HepG2 (cell line): Measurements from ENCODE around the gene MVP. TPM values are rescaled to one million over a fixed set of nuclear protein-coding genes. Genes with fewer than 3 reads are reported as not detected.

Experiments used
- EED ChIP-seq: sonication (generic); formaldehyde crosslinking; IDR thresholded peaks from 2 replicates; pipeline ENCODE4 v1.5.0; 2020; ENCODE audit warnings: mild to moderate bottlenecking, missing genetic modification reagents
- GATA4 ChIP-seq: sonication (generic); IDR thresholded peaks from 2 replicates; pipeline ENCODE4 v1.6.1; 2016; ENCODE audit warnings: antibody characterized with exemption, low read depth, borderline replicate concordance
- HNF4A ChIP-seq: sonication (generic); formaldehyde crosslinking; IDR thresholded peaks from 2 replicates; pipeline ENCODE4 v1.4.0; 2020; ENCODE audit warnings: missing genetic modification reagents
- POLR2A ChIP-seq, 2 experiments: IDR thresholded peaks; 2 replicates each; pipeline ENCODE4 v1.6.1; 2011; ENCODE audit warnings: low read depth in 2 of 2, low read length in 2 of 2, mild to moderate bottlenecking in 1 of 2, moderate library complexity in 1 of 2; ENCODE audit not compliant: insufficient read depth in 1 of 2
- SAFB2 ChIP-seq: sonication (generic); formaldehyde crosslinking; IDR thresholded peaks from 2 replicates; pipeline ENCODE4 v1.5.1; 2020; ENCODE audit warnings: missing genetic modification reagents, low read depth, mild to moderate bottlenecking, borderline replicate concordance
- ZHX1 ChIP-seq: sonication (generic); formaldehyde crosslinking; IDR thresholded peaks from 2 replicates; pipeline ENCODE4 v1.8.1; 2022; ENCODE audit warnings: low read depth, mild to moderate bottlenecking, missing genetic modification reagents
- ZNF407 ChIP-seq: sonication (generic); formaldehyde crosslinking; IDR thresholded peaks from one replicate; pipeline ENCODE4 v1.5.1; 2020; ENCODE audit warnings: mild to moderate bottlenecking, missing genetic modification reagents; ENCODE audit errors: not compliant biosample characterization
- ZNF616 ChIP-seq: sonication (generic); formaldehyde crosslinking; IDR thresholded peaks from 2 replicates; pipeline ENCODE4 v1.5.0; 2020; ENCODE audit warnings: low read depth, mild to moderate bottlenecking, missing genetic modification reagents
- ZNF780A ChIP-seq: sonication (generic); formaldehyde crosslinking; IDR thresholded peaks from 2 replicates; pipeline ENCODE4 v1.8.0; 2022; ENCODE audit warnings: mild to moderate bottlenecking, missing genetic modification reagents, moderate library complexity
- ZNF816 ChIP-seq: sonication (generic); formaldehyde crosslinking; IDR thresholded peaks from 2 replicates; pipeline ENCODE4 v1.8.0; 2022; ENCODE audit warnings: missing genetic modification reagents, mild to moderate bottlenecking, borderline replicate concordance
- polyA plus RNA-seq, 8 experiments: library from polyadenylated mRNA; depleted of rRNA in 3 of 8; stranded (reverse) in 7 of 8; unstranded in 1 of 8; fragments of >200 nt; fragmentation: Illumina TruSeq in 4 of 8; extraction: Trizol in 4 of 8; gene quantifications; 2 replicates each; pipeline versions ENCODE4 v1.2.1 to v1.2.3, GENCODE V29; 2011 to 2016; ENCODE audit warnings: low read depth in 4 of 8, missing spikeins in 1 of 8, mixed read lengths in 1 of 8; ENCODE audit not compliant: insufficient read depth in 1 of 8
- total RNA-seq, 5 experiments: library from RNA; depleted of rRNA; stranded (reverse); fragments of >200 nt; fragmentation: Illumina TruSeq; extraction: Trizol; gene quantifications; 2 replicates each; pipeline ENCODE4 v1.2.3, GENCODE V29; 2016; ENCODE audit warnings: low read depth in 1 of 5
- TF ChIP-seq, protein P1 (sequence below): sonication (generic); formaldehyde crosslinking; conservative IDR thresholded peaks from 2 replicates; pipeline ENCODE4 v1.4.0; 2020; ENCODE audit warnings: missing genetic modification reagents
- TF ChIP-seq, protein P2 (sequence below): sonication (generic); formaldehyde crosslinking; conservative IDR thresholded peaks from 2 replicates; pipeline ENCODE4 v1.4.0; 2020; ENCODE audit warnings: mild to moderate bottlenecking, missing genetic modification reagents, moderate library complexity

MVP gene
- total and polyA plus RNA-seq, 2 of the 13 experiments (the other 11 are each of a cell fraction or from before 2014, with no cell fraction given) = 22.9 to 43.5 TPM

GRCh38 chr16:29784901-29785500 is 35.3 kb upstream of the MVP start (continued):
- TF ChIP-seq ZNF407 (CRISPR knock-in tag) (no peak), ZNF616 (CRISPR knock-in tag) (0 out of 2 replicates have a peak, but pooled peaks have one; percentile 58), ZNF816 (CRISPR knock-in tag) (no peak), GATA4 (no peak), POLR2A (IDR thresholded peaks at IDR 0.05; ENCODE audit: insufficient read depth in 1 of 2, low read depth in 2 of 2, low read length in 2 of 2) (no peak), EED (CRISPR knock-in tag) (no peak), ZNF780A (CRISPR knock-in tag) (0 out of 2 replicates have a peak, but pooled peaks have one; percentile 22), SAFB2 (CRISPR knock-in tag) (no peak), HNF4A (CRISPR knock-in tag) (no peak), ZHX1 (CRISPR knock-in tag) (peak; percentile 95)
- TF ChIP-seq, protein P1, sequence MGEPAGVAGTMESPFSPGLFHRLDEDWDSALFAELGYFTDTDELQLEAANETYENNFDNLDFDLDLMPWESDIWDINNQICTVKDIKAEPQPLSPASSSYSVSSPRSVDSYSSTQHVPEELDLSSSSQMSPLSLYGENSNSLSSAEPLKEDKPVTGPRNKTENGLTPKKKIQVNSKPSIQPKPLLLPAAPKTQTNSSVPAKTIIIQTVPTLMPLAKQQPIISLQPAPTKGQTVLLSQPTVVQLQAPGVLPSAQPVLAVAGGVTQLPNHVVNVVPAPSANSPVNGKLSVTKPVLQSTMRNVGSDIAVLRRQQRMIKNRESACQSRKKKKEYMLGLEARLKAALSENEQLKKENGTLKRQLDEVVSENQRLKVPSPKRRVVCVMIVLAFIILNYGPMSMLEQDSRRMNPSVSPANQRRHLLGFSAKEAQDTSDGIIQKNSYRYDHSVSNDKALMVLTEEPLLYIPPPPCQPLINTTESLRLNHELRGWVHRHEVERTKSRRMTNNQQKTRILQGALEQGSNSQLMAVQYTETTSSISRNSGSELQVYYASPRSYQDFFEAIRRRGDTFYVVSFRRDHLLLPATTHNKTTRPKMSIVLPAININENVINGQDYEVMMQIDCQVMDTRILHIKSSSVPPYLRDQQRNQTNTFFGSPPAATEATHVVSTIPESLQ (CRISPR knock-in tag) = no peak
- TF ChIP-seq, protein P2, sequence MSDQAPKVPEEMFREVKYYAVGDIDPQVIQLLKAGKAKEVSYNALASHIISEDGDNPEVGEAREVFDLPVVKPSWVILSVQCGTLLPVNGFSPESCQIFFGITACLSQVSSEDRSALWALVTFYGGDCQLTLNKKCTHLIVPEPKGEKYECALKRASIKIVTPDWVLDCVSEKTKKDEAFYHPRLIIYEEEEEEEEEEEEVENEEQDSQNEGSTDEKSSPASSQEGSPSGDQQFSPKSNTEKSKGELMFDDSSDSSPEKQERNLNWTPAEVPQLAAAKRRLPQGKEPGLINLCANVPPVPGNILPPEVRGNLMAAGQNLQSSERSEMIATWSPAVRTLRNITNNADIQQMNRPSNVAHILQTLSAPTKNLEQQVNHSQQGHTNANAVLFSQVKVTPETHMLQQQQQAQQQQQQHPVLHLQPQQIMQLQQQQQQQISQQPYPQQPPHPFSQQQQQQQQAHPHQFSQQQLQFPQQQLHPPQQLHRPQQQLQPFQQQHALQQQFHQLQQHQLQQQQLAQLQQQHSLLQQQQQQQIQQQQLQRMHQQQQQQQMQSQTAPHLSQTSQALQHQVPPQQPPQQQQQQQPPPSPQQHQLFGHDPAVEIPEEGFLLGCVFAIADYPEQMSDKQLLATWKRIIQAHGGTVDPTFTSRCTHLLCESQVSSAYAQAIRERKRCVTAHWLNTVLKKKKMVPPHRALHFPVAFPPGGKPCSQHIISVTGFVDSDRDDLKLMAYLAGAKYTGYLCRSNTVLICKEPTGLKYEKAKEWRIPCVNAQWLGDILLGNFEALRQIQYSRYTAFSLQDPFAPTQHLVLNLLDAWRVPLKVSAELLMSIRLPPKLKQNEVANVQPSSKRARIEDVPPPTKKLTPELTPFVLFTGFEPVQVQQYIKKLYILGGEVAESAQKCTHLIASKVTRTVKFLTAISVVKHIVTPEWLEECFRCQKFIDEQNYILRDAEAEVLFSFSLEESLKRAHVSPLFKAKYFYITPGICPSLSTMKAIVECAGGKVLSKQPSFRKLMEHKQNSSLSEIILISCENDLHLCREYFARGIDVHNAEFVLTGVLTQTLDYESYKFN (CRISPR knock-in tag) = no peak
